GM19328 (cell line): ENCODE measurements around the gene LZTR1.
A peak's percentile ranks its signal among the peaks of the same experiment; 100 is the strongest.

ENCODE experiments used
- ATAC-seq: cut with Tn5 transposase; IDR thresholded peaks from one replicate; pipeline ENCODE4 v1.9.1; 2021; ENCODE audit warnings: mild to moderate bottlenecking, moderate library complexity; ENCODE audit not compliant: unreplicated experiment

LZTR1 gene

GRCh38 chr22:21013657-21014201, 31.6 kb downstream of the LZTR1 start:
- ATAC-seq: no peak

- peak; percentile 79 for ATAC-seq
These were observed 32.2 kb downstream of the LZTR1 start for GRCh38 chr22:21014202-21014725.

GRCh38 chr22:21014726-21015465, 32.8 kb downstream of the LZTR1 start, which contains the start of gene P2RX6:
Gene P2RX6, plus strand, starts transcription at chr22:21015165. Its CDS starts 10 bp downstream, at chr22:21015175.
- no peak for ATAC-seq

- no peak for ATAC-seq
These were observed 33.4 kb downstream of the LZTR1 start for GRCh38 chr22:21015466-21016006.

GRCh38 chr22:21016644-21017420, 34.7 kb downstream of the LZTR1 start:
- no peak for ATAC-seq

GRCh38 chr22:21018314-21018713, 36.2 kb downstream of the LZTR1 start:
- ATAC-seq: no peak

GRCh38 chr22:21020802-21021429, 38.8 kb downstream of the LZTR1 start:
- no peak for ATAC-seq

GRCh38 chr22:21022507-21022906, 40.4 kb downstream of the LZTR1 start:
- ATAC-seq: no peak

- no peak for ATAC-seq
These were observed 41.0 kb downstream of the LZTR1 start for GRCh38 chr22:21022955-21023614.

- ATAC-seq: no peak
These were observed 43.2 kb downstream of the LZTR1 start for GRCh38 chr22:21025266-21025665.

- no peak for ATAC-seq
These were observed 44.0 kb downstream of the LZTR1 start for GRCh38 chr22:21025763-21026755.

GRCh38 chr22:21026783-21027692, 44.9 kb downstream of the LZTR1 start:
- ATAC-seq: no peak

- no peak for ATAC-seq
These were observed 46.5 kb downstream of the LZTR1 start for GRCh38 chr22:21028277-21029251.

GRCh38 chr22:21029486-21030025, 47.5 kb downstream of the LZTR1 start:
- no peak for ATAC-seq

- ATAC-seq: no peak
These were observed 47.9 kb downstream of the LZTR1 start for GRCh38 chr22:21030032-21030431.
